HG02610 (cell line): ENCODE measurements around the gene STXBP1.
A peak's percentile ranks its signal among the peaks of the same experiment; 100 is the strongest.

ENCODE experiments used
- ATAC-seq: cut with Tn5 transposase; IDR thresholded peaks from one replicate; pipeline ENCODE4 v1.9.1; 2021; ENCODE audit warnings: mild to moderate bottlenecking, moderate library complexity; ENCODE audit not compliant: unreplicated experiment

Gene STXBP1

DNA sequence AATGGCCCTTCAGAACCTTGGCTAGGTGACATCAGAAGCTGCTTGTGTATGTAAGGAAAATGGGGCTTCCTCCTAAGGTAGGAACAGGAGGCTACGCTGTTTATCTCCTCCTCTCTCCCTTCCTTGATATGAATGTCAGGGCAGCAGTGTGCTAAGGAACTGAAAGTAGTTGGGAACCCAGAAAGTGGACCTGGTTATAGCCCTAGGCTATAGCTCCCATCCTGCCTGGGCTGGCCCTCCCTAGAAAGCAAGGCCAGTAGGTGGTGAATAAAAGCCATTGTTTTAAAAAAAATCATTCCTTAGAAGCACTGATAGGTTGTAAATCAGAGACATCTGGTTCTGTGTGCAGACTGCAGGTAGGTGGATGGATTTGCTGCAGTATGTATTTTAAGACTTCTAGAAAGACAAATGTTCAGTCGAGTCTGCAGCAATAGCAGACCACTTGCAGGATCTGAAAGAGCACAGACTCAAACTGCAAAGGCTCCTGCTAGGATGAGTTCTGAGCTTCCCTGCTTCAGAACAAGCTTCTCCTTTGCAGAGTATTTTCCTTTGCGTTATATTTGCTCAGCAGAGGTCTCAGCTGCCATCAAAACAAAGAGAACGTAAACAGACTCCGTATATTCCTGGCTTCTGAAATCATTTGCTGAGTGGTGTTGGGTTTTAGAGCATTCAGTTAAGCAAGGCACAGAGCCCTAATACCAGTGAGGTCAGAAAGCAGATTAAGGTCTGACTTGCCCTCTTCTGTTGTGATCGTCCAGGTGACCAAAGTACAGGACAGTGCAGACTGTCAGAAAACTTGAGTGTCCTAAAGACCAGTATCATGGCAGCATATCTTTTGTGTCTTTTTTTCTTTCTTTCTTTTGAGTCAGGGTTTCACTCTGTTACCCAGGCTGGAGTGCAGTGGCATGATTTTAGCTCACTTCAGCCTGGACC lies 74.7 kb downstream of the STXBP1 start:
- no peak for ATAC-seq

DNA sequence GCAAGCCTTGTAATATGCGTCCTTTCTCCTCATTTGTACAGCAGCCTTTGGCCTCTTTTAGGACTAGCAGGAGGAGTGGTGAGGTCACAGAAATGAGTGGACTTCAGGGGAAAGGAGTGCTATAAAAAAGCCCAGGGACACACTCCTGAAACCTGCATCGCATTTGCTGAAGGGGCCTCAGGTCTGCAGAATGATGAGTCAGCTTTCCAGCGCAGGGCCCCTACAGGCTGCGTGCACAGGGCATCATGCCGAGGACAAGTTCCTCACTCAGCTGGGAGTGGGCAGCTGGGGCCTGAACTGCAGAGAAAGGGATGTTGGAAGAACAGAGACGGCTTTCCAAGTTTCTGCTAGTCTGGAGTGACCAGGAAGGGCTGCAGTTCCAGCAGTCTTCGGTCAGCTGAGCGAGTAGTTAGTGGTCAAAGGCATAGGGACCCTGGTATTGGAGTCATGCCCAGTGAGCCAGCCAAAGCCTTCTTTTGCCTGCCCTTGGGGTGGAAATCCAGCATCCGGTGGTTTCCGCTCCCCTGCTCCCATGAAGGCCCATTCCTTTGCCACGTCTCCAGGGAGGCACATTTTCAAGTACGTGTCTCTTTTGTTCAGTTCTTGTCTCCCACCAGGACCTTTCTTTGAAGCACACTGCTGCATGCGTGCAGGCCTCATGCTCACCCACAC lies 77.4 kb downstream of the STXBP1 start:
- ATAC-seq, result no peak

DNA sequence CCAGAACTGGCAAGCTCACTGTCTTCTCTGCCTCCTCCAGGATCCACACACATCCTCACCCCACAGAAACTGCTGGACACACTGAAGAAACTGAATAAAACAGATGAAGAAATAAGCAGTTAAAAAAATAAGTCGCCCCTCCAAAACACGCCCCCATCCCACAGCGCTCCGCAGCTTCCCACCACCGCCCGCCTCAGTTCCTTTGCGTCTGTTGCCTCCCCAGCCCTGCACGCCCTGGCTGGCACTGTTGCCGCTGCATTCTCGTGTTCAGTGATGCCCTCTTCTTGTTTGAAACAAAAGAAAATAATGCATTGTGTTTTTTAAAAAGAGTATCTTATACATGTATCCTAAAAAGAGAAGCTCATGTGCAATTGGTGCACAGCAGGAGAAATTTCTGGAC lies 78.7 kb downstream of the STXBP1 start:
- no peak for ATAC-seq

DNA sequence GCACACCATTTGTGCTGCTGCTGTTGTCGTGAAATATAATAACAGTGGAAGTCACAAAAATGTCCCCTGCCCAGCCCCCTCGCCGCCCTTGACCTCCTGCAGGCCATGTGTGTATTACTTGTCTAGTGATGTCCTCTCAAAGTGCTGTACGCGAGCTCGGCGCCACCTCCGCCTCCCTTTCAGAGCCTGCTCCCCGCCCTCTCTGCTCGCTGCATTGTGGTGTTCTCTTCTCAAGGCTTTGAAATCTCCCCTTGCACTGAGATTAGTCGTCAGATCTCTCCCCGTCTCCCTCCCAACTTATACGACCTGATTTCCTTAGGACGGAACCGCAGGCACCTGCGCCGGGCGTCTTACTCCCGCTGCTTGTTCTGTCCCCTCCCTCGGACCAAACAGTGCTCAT lies 80.0 kb downstream of the STXBP1 start:
- ATAC-seq, result no peak

DNA sequence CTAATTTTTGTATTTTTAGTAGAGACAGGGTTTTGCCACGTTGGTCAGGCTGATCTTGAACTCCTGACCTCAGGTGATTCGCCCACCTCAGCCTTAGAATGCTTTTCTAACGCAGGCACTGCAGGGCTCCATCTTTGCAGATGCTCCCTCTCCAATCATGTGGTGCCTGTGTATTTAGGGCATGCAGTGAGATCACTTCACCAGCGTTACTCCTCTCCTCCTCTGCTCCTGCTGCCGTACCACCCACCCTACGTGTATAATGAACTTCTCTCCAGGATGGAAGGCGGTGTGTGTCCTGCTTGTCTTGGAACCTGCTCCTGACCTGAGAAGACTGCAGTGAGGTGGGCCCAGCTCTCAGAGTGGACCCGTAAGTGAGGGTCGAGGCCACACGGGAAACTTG lies 81.1 kb downstream of the STXBP1 start:
- ATAC-seq, result no peak

DNA sequence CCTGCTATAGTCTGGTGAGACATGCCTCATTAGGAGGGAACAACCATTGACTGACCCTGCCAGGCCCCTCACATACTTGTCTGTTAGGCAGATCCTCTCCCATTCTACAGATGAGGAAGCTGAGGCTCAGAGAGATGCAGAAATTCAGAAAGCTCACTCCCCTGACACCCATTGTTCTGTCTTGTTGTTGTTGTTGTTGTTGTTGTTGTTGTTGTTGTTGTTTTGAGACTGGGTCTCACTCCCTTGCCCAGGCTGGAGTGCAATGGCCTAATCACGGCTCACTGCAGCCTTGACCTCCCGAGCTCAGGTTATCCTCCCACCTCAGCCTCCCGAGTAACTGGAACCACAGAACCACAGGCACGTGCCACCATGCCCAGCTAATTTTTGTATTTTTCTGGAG lies 81.6 kb downstream of the STXBP1 start:
- no peak for ATAC-seq

DNA sequence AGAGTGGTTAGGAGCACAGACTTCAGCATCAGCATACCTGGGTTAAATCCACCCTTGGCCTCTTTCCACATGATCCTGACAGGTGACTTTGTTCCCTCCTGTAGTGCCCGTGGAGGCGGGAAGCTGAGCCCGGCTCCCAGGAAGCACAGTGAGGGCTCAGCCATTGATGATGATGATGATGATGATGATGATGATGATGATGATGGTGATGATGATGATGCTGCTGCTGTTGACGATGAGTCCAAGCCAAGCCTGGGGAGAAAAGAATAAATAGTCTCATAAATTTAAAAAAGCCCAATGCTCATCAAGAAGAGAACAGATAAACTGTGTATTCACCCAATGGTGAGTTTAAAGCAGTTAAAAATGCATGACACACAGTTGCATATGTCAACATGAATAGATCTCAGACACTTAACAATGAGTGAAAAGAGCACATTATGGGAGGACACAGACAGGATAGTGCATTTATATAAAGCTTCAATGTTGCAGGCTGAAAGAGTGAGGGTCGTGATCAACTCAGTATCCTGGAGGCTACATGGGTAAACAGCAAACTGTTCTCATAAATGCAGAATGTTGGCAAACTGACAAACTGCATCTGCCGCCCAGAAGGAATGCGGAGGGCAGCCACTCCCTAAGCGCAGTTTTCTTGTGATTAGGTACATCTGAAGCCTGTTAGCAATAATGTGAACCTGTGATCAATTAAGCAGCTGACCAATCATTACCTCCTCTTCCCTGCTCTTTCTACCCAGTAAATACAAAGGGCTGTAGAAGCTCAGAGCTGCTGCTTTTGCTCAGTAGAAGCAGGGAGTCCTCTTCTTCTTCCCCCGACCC lies 83.0 kb downstream of the STXBP1 start:
- ATAC-seq, result no peak

DNA sequence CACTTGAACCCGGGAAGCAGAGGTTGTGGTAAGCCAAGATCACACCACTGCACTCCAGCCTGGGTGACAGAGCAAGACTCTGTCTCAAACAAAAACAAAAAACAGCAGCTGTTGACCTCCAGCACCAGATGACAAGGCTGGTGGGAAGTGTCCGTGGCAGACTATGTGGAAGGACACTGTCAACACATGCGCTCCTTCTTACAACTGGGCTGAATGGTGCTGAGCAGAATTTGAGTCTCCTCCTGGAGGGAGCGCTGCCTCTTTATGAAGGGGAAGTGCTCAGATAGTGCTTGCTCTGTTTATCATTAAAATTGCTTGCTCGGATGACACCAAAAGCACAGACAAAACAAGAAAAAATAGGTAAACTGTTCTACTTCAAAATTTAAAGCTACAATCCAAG lies 85.5 kb downstream of the STXBP1 start:
- no peak for ATAC-seq

DNA sequence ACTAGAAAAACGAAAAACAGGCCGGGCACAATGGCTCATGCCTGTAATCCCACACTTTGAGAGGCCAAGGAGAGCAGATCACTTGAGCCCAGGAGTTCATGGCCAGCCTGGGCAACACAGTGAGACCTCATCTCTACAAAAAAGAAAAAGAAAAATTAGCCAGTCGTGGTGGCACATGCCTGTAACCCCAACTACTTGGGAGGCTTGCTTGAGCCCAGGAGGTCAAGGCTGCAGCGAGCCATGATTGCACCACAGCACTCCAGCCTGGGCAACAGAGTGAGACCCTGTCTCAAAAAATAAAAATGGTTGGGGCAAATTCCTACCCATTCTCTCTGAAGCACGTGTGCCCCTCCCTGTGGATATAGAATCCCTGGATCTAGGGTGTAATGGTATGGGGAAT lies 86.3 kb downstream of the STXBP1 start:
- ATAC-seq, result no peak

DNA sequence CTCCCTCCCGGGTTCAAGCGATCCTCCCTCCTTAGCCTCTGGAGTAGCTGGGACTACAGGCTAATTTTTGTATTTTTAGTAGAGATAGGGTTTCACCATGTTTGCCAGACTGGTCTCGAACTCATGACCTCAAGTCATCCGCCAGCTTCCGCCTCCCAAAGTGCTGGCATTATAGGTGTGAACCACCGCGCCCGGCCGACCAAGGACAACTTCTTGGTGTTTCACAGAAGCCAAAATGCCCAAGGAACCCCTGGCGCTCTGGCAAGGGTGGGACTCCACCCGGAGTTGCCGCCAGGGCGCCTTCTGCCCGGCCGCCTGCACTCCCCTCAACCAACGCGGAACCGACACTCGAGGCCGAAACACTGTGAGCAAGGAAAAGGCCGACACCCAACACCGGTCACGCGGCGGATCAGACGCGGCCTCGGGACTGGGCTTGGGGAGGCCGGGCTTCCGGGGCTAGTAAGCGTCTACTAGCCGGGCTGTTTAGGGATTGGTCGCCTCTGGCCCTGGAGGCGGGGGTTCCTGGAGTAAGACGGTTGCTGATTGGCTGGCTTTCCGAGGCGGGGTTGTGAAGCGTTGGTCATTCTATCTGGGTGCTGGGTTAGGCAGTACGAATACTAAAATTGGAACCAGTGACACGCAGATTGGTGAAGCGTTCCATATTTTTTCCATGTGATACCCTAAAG lies 87.1 kb downstream of the STXBP1 start:
- peak; percentile 95 for ATAC-seq

DNA sequence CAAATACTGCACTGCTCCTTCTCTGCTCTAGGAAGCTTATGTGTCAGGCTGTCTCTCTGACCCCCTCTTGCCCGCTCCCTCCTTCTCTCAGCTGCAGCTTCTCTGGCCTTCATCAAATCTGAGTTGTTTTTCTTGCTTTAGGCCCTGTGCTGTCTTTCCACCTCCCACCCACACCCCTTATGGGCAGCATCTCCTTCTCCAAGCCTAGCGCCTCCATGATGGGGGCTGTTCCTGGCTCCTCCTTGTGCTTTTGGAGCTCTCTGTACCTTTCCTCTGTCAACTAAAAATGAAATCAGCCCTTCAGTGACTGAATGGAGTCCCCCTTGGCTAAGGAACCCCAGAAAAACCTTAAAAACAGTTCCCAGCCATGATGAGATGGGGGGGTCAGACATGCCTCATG lies 88.1 kb downstream of the STXBP1 start:
- ATAC-seq, result no peak

DNA sequence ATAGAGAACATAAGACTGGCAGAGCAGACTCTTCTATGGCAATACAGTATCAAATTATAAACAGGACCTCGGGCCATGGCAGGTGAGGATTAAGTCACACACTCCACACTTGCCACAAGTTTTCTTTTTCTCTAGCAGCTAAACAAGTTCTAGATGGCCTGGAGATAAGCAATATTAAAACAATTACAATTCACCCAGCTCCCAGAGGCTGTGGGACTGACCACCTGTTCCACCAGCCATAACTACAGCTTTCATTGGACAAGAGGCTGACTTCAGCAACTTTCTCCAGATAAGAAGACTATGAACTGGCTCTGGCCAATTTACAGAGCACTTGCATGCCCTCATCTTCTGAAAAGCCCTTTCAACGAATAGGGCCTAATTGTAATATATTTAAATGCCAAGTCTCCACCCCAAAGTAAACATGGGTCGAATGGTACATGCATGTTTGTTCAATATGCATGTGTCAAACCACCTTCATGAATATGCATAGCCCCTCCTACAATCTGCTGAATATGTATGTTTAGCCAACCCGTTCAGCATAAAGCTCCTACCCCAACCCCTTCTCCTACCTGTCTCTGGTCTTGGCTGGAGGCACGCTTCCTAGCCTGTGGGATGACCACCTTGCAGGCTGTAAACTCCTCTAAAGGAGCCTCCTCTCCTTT lies 88.6 kb downstream of the STXBP1 start:
- no peak for ATAC-seq

DNA sequence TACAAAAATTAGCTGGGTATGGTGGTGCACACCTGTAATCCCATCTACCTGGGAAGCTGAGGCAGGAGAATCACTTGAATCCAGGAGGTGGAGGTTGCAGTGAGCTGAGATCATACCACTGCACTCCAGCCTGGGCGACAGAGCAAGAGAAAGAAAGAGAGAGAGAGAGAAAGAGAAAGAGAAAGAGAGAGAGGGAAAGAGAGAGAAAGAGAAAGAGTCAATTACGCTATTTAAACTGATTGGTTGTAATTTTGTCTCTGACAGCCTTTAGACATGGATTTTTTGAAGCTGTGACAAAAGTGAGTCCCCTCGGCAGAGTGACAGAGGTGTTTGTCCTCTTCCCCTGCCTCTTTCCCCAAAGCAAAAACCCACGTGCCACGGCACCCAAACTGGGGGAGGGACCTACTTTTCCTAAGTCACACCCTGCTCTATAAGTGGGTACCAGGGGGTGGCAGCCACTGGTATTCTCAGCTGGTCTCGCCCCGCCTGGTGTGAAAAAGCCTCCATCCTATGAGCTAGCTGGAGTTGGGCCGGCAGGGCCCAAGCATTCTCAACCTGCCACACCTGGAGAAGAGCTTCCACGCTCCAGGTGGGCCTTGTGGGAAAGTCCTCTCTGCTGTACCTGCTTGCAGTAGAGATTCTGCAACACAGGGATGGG lies 91.3 kb downstream of the STXBP1 start:
- ATAC-seq, result no peak

DNA sequence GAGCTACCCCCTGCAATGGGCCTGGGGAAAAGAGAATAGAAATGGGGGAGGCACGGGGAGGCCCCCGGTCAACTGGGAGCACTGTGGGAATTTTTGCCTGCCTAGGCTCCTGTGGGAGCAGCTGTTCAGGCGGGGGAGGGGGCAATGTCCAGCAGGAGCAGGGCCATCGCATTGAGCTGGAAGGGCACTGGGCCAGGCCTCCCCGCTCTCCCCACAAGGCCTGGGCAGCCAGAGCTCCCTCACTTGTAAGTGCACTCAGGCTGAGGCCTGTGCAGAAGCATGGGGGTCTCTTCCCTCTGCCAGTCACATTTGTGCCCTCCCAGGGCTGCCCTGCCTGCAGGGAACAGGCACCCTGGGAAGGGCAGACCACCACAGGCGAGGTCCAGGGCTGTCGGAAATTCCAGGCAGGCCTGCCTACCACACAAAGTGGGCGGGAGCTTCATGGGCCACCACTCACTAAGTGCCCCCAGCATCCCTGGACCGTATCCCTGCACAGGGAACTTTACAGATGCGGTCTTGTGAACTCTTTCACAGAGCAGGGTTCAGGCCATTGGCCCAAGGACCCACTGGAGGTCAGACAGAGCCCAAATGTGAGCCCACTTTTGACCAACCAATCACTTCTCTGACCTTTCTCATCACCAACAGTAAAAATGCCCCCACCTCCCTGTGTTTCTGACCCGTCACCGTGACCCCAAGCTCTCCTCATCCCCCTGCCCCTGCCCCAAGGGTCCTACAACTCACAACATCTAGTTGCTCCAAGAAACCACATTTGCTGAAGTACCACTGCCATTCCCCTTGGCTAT lies 93.7 kb downstream of the STXBP1 start:
- no peak for ATAC-seq

DNA sequence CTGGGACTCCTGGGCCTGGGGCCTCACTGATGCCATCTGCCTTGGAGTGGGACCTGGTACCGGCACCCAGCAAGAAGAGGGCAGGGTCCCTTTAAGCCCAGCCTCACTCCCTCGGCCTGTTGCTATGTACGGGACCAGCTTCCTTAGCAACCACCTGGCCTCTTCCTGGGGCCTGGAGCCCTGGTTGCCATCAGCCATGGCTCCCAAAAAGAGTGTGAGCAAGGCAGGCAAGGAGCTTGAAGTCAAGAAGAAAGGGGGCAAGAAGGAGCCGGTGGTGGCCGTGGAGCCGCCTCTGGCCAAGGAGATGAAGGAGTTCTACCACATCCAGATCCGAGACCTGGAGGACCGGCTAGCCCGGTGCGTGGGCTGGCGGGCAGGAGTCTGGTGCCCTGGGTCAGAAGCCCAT lies 94.8 kb downstream of the STXBP1 start, which contains the start of gene CFAP157:
Gene CFAP157, plus strand, starts transcription at position 153 of the 406 bp plus-strand sequence. Its CDS starts 44 bp downstream, at position 197.
- no peak for ATAC-seq

DNA sequence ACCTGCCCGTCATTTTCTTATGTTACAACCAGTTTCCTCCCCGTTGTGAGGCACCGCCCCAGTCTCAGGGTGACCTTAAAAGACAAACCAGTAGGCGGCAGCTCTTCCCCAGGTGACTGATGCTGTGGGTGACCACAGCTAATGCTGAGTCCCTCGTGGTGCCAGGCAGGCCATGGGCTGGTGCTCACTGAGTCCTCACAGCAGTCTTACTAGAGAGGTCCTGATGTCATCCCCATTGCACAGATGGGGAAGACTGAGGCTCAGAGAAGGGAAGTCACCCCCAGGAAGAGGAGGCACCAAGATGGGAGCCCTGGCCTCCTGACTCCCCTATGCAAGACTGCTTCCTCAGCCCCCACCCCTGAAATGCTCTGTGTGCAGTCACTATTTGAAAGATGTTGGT lies 95.7 kb downstream of the STXBP1 start:
- ATAC-seq, result no peak

DNA sequence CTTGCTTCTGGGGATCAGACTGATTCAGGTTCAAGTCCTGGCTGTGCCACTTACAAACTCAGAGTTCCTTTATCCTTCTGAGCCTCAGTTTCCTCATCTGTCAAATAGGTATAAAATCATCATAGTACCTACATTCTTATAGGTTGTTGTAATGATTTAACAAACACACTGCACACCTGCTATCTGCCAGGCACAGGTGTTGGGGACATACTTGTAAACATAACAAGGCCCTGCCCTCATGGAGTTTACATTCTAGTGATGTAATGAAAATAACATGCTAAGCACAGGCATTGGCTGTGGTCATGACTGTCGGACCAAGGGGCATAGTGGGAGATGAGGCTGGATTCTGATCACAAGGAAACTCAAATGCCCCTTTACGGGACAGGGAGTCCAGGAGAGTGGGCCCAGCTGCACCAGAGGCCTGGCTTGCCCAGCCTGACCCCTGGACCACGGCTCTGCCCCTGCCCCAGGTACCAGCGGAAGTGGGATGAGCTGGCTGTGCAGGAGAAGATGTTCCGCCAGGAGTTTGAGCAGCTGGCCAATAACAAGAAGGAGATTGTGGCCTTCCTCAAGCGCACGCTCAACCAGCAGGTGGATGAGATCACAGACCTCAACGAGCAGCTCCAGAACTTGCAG lies 97.0 kb downstream of the STXBP1 start:
- ATAC-seq, result no peak

DNA sequence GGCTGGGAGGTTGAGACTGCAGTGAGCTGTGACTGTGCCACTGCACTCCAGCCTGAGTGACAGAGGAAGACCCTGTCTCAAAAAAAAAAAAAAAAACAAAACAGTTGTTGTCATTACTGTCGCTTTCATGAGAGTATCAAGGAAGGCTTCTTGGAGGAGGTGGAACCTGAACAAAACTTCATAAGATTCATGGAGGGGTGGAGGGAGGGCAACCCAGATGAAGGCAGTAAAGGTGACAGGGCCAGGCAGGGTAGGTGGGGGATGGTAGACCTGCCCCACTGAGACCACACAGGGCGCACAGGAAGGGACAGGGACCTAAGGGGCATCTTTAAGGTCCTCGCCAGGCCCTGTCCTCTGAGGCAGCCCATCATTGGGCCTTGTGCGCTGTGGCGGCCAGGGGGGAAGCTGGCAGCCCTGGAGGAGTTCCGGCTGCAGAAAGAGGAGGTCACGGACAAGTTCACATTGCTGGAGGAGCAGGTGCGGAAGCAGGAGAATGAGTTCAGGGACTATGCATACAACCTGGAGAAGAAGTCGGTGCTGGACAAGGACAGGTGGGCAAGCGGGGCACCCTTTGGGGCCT lies 98.2 kb downstream of the STXBP1 start:
- no peak for ATAC-seq
